C1 segment of cervical spinal cord (tissue), 14 donors: ENCODE measurements around the gene MMP11.

Experiments used
- DNase-seq, 14 donors: peaks; one replicate each; lab custom pipeline; 2025; lab: John Stamatoyannopoulos, UW

MMP11 gene

DNA sequence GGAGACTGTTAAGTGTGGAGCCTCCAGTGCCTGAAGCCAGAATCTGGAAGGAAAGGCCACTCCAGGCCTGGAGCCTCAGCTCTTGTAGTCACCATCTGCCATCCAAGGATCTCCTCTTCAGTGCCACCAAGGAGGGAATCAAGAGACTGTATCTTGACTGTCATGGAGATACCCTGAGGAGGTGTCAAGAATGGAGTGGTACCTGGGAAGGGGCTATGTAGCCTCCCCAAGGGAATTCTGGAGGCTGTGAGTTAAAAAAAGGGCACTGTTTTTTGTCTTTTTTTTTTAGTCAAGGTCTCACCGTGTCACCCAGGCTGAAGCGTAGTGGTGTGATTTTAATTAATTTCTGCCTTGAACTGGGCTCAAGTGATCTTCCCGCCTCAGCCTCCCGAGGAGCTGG lies 13.1 kb upstream of the MMP11 start:
- DNase-seq = no peak

DNA sequence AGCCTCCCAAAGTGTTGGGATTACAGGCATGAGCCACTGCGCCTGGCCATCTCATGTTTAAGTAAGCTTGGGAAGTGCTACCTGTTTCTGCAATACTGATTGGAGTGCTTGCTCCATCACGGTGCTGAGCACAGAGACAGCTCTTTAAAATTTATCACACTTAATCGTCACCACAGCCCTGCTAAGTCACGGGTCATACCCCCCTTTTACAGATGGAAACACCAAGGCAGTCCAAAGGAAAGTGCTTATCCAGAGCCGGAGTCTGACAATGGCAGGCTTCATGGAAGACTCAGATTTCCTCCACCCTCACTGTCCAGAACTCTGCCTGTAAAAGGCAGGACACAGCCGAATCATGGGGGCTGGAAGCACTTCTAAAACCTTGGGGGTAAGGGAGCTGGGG lies 12.6 kb upstream of the MMP11 start:
- DNase-seq = no peak

DNA sequence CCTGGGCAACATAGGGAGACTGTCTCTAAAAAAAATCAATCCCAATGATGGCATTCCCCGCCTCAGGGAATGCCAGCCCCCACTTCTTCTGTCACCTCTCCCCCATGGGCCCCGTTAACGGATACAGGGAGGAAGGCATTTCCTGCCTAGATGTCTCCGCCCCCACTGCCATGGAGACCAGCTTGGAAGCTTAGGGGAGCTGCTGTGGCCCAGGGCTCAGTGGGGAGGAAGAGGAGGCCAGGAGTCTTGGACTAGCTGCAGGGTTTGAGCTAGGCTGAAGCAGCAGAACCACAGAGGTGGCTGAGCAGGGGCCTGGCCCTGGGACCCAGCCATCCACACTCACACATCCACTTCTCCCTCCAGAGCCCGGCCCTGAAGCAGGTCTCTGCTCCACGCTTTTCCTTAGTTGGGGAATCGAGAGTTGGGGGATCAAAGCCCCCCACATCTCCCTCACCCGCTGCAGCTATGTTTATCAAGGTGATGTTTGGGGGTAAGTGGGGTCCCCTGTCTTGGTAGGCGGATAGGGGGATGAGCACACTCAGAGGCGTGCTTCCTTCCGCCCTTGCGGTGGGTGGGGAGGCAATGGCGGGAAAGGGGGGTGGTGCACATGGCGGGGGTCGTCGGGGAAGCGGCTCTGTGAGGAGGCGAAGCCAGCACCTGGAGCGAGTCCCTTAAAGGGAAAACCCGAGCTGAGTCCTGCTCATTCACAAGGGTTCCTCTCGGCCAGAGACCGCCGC lies 9.6 kb upstream of the MMP11 start, which contains the start of gene C22orf15:
Gene C22orf15 (plus strand): TSS at position 149 of the 737 bp plus-strand sequence. CDS start 317 bp downstream, at position 466.
- no peak for DNase-seq

DNA sequence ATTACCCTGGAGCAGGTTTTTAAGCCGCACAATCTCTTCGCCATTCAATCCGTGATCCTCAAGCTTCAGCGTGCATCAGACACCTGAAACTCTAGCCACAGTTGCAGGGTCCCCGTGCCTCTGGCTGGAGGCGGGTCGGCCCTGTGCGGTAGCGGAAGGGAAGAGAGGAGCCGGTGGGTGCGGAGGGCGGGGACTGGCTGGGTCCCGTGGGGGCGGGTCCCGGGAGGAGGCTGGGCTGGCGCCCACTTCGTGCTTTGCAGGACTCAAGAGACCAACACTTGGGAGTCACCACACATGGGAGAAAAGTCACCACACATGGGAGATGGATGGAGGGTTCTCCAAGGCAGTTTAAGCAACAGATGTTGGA lies 9.1 kb upstream of the MMP11 start:
- DNase-seq = no peak

DNA sequence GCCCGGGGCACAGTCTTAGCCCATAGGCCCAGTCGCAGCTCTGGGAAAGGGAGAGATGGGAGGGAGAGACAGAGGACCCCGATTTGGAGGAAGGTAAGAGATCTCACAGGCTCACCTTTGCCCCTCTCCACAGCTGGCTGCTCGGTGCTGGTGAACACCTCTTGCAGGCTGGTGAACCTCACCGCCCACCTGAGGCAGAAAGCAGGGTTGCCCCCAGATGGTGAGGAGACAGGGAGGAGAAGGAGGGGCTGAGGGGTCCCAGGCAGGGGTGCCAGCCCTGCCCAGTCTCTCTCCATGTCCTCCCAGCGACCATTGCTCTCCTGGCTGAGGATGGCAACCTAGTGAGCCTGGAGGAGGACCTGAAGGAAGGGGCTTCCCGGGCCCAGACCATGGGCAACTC lies 8.7 kb upstream of the MMP11 start:
- DNase-seq = no peak

DNA sequence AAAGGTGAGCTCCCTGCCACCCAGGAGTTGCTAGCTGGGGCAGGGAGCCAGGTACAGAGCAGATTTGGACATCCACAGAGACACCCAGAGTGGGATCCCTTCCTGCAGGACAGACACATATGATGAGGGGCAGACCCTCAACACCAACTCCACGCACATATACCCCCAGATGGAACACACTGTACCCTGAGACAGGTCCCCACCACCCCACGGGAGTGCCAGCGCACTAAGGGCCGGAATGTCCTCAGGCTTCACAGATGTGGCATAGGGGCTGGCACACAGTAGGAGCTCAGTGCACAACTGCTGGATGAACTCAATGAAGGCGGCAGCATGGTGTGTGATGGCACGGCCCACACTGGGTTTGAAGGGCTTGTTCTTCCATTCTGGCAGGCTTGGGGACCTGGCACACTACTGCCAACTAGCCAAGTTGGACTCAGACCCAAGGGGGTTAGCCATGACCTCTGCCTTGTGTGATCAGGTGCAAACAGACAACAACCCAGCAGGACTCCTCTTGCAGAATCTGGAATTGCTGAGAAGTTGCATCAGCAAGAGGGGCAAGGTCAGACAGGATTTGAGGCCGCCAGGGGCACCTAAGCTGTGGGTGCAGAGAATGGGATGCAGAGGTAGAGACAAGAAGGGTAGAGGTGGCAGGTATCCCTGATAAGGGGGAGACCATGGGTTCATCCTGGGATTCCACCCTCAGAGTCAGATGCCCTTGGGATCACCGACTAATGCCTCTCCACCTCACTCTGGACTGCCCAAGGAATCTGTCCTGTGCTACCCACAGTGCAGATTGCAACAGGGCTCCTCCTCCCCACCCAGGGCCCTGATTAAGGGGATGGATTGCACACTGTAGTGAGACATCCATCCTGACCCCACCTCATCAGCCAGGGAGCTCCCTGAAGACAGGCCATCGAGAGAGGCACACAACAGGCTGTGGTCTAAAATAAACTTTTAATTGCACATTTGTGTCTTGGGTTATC lies 7.5 kb upstream of the MMP11 start:
- DNase-seq = no peak

DNA sequence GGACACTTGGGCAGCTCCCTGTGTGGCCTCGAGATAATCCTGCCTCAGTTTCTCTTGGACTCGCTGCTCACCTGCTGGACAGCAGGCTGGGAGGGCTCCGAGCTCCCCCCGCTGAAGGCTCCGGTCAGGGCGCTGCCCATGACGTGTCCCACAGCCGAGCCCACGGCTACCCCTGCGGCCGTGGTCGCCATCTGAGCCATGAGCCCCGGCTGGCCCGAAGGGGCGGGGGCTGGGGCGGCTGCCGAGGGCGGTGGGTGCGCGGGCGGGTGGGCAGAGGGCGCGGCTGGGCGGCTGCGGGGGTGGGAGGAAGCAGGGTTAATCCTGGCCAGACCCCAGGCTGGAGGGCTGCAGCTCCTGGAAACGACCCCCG lies 5.4 kb upstream of the MMP11 start:
- DNase-seq = no peak

DNA sequence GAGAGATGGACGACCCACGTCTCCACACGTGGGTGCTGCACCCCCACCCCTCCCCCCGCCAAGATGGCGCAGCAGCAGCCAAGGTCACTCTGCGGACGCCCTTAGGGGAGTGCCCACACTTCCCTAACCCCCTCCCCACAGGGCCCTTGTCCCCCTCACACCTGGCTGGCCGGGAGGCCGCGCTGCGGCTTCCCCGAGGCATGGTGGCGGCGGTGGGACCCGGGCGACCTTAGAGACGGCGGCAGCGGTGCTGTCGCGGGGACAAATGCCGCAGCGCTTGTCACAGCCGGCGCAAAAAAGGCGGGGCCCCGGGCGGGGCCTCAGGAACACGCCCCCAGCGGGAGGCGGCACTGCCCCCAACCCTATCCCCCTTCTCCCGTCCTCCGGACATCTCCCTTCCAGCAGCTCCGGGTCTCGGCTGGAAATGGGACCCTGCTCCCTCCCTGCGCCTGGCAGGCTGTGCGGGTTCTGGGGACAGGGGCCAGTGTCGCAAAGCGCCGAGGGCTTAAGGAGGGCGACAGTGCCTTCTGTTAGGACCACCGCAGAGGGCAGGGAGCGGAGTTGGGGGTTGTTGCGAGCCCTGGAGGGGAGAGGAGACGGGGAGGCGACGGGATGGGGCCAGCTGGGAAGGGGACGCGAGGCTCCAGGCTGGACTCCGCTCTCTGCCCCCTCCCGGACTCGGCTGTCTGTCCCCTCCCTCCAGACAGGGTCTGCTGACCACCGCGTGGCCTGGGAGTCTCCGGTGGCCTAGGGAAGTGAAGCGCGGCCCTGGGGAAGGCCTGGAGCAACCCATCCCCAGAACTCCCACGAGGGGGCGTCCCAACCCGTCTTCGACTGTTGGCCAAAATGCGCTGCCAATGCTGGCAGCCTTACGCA lies 4.7 kb upstream of the MMP11 start, which contains the start of gene CHCHD10:
Gene CHCHD10 (minus strand): TSS at position 300 of the 876 bp plus-strand sequence. CDS start 98 bp downstream, at position 202.
- peak; percentile 48 to 90 (median 80) for DNase-seq

DNA sequence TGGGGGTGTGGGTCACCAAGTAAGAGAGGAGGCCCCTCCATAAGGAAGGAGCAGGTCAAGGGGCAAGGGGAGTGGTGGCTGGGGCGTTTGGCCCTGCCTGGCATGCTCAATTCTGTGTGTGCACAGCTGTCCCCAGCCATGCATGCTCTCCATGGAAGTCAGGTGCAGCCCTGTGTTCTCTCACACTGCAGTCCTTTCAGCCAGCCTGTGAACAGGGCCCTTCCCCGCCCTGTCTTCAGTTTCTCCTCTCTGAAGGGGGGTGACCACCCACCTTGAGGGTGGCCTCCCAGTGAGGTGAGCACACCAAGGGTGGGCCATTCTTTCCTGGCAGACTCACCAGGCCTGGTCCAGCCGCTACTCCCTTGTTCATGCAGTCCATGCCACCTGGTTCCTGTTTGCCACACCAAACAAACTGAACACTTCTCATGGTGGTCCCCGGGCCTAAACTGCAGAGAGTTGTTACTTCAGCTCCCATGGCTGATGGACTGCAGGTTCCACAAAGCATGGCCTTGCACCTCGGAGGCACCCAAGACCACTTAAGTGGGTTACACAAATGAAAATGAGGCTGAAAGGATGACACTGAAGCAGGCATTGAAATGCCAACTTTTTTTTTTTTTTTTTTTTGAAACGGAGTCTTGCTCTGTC lies 3.2 kb upstream of the MMP11 start:
- DNase-seq = no peak

DNA sequence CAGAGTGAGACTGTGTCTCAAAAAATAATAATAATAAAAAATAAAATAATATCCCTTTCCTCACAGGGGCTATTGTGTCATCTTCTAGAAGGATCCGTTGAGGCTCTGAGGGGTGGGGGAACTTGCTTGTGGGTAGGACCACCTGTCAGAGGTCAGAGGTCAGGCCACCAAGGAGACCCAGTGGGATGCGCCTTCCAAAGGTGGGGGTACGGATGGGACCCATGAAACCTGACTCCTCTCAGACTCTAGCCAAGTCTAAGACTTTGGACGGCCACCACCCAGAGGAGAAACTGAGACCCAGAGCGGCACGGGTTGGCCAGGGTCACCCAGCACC lies 367 bp upstream of the MMP11 start:
- DNase-seq = no peak

DNA sequence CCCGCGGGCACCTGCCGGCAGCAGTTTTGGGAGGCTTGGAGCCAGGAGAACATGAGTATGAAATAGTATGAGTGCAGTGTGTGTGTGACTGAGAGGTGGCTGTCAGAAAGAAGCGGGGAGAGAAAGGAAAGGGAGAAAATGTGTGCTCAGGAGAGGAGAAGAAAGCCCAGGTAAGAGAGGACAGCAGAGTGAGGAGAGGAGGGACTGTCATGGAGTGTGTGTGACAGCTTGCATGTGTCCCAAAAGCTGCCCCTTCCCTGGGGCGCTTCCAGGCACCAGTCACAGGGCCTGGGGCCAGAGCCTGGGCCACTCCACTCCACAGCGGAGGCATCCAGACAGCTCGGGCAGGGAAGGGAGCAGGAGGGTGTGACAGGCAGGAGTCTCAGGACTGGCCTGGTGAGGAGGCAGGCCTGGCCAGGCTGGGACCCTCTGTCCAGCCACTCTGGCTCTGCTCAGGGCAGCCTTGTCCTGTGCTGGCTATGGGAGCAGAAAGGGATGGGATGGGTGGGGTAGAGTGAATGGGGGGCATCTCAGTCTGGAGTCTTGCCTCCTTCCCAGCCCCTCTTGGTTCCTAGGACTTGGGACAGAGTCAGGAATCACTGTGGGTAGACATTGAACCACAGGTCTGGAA lies 949 bp downstream of the MMP11 start:
- peak in 1 of 14 donors; percentile 37 for DNase-seq

DNA sequence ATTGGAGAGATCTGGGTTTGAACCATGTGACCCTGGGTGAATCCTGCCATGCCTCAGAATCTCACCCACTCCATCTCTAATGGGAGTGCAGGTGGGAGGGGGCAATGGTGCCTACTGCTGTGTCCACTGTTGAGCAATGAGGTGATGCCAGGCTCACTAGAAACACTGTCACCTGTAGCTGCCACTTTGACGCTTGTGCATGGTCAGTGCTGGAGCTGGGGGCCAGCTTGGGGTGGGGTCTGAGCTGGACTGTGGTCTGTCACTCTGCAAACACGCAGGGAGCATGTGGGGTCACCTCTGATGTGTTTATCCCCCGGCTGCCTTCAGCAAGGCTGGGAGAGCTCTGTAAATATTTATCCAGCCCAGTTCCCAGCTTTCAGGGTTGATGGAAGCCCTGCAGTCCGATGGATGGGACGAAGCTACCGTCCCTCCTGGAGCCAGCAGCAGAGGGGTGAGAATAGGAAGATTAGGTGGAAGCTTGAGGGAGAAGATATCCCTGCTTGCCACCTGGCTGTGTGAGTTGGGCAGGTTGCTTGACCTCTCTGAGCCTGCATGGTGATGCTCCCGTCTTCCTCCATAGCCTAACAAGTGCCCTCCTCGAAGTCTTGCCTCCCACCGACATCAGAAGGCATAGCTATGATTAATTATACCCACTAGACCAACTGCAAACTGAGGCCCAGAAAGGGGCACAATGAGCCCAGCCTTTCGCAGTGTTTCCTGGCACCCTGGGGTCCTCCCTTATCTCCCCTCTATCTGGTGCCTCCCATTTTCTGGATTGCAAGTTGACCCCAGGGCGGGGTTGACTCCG lies 1.7 kb downstream of the MMP11 start:
- no peak for DNase-seq

DNA sequence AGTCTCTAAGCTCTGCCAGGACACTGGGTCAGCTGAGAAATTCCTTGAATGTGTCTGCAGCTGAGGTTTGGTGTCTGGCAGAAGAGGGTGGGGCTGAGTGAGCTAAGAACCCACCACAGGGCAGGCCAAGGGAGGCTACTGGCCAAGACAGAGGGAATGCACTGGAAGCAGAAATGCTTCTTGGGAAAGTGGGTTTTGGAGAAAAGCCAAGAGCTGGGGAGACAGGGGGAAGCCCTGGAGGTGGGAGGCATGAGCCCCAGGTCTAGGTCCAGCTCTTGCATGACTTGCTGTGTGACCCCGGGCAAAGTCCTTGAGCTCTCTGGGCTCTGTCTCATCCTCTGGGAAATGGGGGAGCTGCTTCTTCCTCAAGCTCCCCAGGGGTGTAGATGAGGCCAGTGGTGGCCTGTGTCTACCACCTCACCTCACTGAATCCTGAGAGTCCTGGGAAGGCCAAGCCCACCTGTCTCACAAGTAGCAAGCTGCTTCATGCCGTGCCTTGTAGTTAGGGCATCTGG lies 2.3 kb downstream of the MMP11 start:
- no peak for DNase-seq

DNA sequence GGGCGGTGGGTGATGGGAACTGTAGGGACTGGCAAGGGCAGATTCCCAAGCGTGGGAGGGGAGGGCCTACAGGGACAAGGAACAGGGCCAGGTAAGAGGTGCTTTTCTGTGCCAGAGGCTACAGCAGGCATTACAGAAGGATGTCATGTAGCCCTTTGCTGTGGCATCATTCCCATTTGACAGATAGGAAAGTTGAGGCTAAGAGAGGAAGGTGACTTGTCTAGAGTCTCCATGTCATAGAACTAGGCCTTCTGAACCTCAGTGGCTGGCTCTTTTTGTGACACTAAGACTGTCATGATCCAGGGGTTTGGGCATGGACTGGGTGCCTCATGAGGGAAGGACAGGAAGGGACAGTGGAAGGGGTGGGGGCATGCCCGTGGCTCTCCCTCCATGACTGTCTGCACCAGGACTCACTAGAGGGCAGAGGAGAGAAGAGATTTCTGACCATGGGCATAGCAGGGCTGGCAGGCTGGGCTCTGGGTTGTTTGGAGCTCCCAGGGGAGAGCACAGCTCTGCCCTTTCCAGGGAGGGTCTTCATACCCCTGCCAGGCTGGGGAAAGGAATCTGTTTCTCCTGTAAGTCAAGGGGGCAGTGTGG lies 3.2 kb downstream of the MMP11 start:
- no peak for DNase-seq

DNA sequence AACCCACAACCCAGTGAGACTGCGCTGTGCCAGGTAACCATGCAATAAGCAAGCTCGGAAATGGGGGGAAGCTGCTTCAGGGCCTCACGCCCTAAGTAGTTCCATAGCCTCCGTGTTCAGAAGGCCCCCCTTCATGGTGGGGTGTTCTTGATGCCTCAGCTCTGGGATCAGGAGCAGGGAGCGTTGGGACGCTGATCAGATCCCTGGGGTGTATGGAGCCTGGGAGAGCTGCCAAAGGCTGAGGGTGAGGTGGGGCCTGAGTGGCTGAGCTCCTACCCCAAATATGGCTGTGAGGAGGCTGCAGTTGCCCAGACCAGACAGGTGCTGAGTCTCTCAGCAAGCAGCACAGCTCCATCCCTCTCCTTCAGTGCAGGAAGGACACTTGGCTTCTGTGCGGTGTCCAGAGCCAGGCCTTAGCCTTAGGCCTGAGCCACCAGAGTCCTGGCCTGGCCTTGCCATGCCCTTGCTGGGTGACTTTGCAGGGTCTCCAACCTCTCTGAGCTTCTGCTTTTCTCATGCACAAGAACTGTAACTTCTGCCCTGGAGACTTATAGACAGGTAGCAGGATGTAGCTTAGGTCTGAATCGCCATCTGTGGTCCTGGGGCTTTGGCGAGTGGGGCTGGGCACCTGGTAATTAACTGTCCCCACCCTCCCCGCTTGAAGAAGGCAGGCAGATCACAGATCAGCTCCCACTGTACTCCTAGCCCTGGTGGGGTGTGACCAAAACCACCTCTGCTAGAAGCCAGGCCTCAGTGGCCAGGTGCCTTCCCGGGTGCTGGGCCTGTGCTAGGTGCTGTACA lies 5.3 kb downstream of the MMP11 start:
- no peak for DNase-seq

DNA sequence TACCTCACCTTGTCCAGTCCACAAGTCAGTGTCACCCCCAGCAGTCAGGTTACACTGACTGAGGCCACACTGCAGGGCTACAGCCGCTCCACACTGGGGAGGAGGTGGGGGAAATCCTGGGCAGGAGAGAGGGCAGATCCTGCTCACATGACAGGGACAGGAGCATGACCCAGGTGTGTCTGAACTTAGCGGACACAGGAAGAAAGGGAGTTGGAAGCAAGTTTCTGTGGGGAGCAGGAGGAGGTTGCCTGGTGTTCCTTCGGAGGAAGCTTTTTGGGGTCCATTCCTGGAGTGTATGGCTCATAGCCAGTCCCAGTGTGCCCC lies 5.9 kb downstream of the MMP11 start:
- no peak for DNase-seq

DNA sequence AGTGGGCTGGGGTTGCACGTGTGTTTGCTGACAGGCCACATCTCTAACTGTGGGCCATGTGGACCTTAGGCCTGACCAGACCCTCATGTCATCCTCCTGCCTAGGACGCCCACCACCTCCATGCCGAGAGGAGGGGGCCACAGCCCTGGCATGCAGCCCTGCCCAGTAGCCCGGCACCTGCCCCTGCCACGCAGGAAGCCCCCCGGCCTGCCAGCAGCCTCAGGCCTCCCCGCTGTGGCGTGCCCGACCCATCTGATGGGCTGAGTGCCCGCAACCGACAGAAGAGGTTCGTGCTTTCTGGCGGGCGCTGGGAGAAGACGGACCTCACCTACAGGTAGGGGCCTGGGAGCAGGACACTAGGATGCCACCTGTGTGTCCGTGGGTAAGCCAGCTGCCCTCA lies 6.4 kb downstream of the MMP11 start:
- no peak for DNase-seq

DNA sequence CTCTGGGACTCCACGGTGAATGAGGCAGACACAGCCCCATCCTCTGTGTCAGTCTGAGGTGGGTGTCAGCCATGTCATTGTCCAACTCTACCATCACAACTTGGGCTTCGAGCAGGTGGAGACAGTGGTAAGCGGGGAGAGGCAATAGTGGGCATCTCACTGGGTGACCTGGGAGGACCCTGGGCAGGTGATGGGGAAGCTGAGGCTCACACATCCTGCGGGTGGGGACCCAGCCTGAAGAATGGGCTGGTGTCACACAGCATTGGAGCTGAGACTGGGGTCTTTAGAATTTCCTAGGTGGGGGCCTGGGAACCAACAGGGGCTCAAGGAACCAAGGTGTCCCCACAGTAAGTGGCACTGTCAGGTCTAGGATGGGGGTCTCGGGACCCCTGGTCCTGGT lies 7.1 kb downstream of the MMP11 start:
- DNase-seq = no peak
